Neural cell (in vitro differentiated cells): Measurements from ENCODE around the gene UNC119B. TPM values are rescaled to one million over a fixed set of nuclear protein-coding genes. Genes with fewer than 3 reads are reported as not detected.

Source experiments
- H2AFZ ChIP-seq: fragments of 200-600, 300-800 bp; sonication (generic), shearing (Covaris generic); 2 replicates; pipeline ENCODE4 v1.6.0; 2014; ENCODE audit warnings: low read depth, mild to moderate bottlenecking, antibody characterized with exemption, low read length, moderate library complexity
- H3F3A ChIP-seq: fragments of 200-600 bp; shearing (Covaris generic); 2 replicates; pipeline ENCODE4 v1.6.1; 2016; ENCODE audit warnings: mild to moderate bottlenecking, moderate library complexity, mixed read lengths, antibody characterized with exemption, low read length; ENCODE audit not compliant: insufficient read depth, poor library complexity, severe bottlenecking
- H3K27ac ChIP-seq: fragments of 200-600, 300-800 bp; sonication (generic), shearing (Covaris generic); 2 replicates; pipeline ENCODE4 v1.5.1; 2014; ENCODE audit warnings: mild to moderate bottlenecking, low read length, moderate library complexity
- H3K27me3 ChIP-seq: fragments of 300-800, 200-600 bp; sonication (generic), shearing (Covaris generic); 2 replicates; pipeline ENCODE4 v1.6.0; 2014; ENCODE audit warnings: mild to moderate bottlenecking, low read depth, low read length, moderate library complexity; ENCODE audit not compliant: insufficient read depth
- H3K36me3 ChIP-seq: fragments of 300-800, 200-600 bp; sonication (generic), shearing (Covaris generic); 2 replicates; pipeline ENCODE4 v1.5.1; 2014; ENCODE audit warnings: mild to moderate bottlenecking, antibody characterized with exemption, low read length, moderate library complexity; ENCODE audit not compliant: insufficient read depth
- H3K4me2 ChIP-seq: fragments of 300-800, 200-600 bp; sonication (generic), shearing (Covaris generic); 2 replicates; pipeline ENCODE4 v1.6.0; 2014; ENCODE audit warnings: mild to moderate bottlenecking, low read length
- H3K4me3 ChIP-seq: fragments of 300-800, 200-600 bp; sonication (generic), shearing (Covaris generic); 2 replicates; pipeline ENCODE4 v1.5.1; 2014; ENCODE audit warnings: mild to moderate bottlenecking, low read length, moderate library complexity
- H3K79me2 ChIP-seq: fragments of 200-600 bp; shearing (Covaris generic); replicated peaks from 2 replicates; pipeline ENCODE4 v1.6.0; 2014; ENCODE audit warnings: mild to moderate bottlenecking, low read length, moderate library complexity; ENCODE audit not compliant: insufficient read depth
- H3K9ac ChIP-seq: fragments of 300-800, 200-600 bp; sonication (generic), shearing (Covaris generic); 2 replicates; pipeline ENCODE4 v1.6.1; 2016; ENCODE audit warnings: mild to moderate bottlenecking, low read length, mixed read lengths
- H3K9me2 ChIP-seq: fragments of 200-600 bp; shearing (Covaris generic); 2 replicates; pipeline ENCODE4 v1.6.1; 2016; ENCODE audit warnings: mild to moderate bottlenecking, low read length, mixed read lengths; ENCODE audit not compliant: insufficient read depth
- H3K9me3 ChIP-seq: fragments of 200-600, 300-800 bp; sonication (generic), shearing (Covaris generic); 2 replicates; pipeline ENCODE4 v1.6.1; 2016; ENCODE audit warnings: mild to moderate bottlenecking, mixed run types, low read length, moderate library complexity, mixed read lengths
- H4K20me1 ChIP-seq: fragments of 200-600 bp; shearing (Covaris generic); 2 replicates; pipeline ENCODE4 v1.6.1; 2016; ENCODE audit warnings: mild to moderate bottlenecking, mixed run types; ENCODE audit not compliant: insufficient read depth
- CTCF ChIP-seq: fragments of 450-650 bp; IDR thresholded peaks from 2 replicates; pipeline ENCODE4 v1.5.1; 2014; ENCODE audit warnings: antibody characterized with exemption, mild to moderate bottlenecking, moderate library complexity; ENCODE audit not compliant: poor library complexity, severe bottlenecking
- EP300 ChIP-seq: fragments of 450-650 bp; conservative IDR thresholded peaks from 2 replicates; pipeline ENCODE4 v1.6.1; 2014; ENCODE audit warnings: antibody characterized with exemption, mild to moderate bottlenecking, moderate library complexity; ENCODE audit not compliant: poor library complexity, severe bottlenecking
- EZH2 ChIP-seq: fragments of 200-600, 300-800 bp; shearing (Covaris generic), sonication (generic); IDR thresholded peaks from 2 replicates; pipeline ENCODE4 v1.6.1; 2014; ENCODE audit warnings: antibody characterized with exemption, low read length, borderline replicate concordance, mild to moderate bottlenecking; ENCODE audit not compliant: insufficient read depth, poor library complexity, severe bottlenecking
- MXI1 ChIP-seq: fragments of 450-650 bp; conservative IDR thresholded peaks from 2 replicates; pipeline ENCODE4 v1.6.1; 2014; ENCODE audit warnings: antibody characterized with exemption, mild to moderate bottlenecking; ENCODE audit not compliant: poor library complexity, severe bottlenecking
- POLR2AphosphoS5 ChIP-seq: IDR thresholded peaks from 2 replicates; pipeline ENCODE4 v1.6.1; 2012
- RAD21 ChIP-seq: fragments of 450-650 bp; conservative IDR thresholded peaks from 2 replicates; pipeline ENCODE4 v1.6.1; 2014; ENCODE audit warnings: antibody characterized with exemption, mild to moderate bottlenecking, moderate library complexity
- REST ChIP-seq: IDR thresholded peaks from 2 replicates; pipeline ENCODE4 v1.6.1; 2012; ENCODE audit warnings: borderline replicate concordance
- SMC3 ChIP-seq: fragments of 450-650 bp; conservative IDR thresholded peaks from 2 replicates; pipeline ENCODE4 v1.6.1; 2014; ENCODE audit warnings: antibody characterized with exemption, mild to moderate bottlenecking, moderate library complexity; ENCODE audit not compliant: poor library complexity
- TAF1 ChIP-seq: IDR thresholded peaks from 2 replicates; pipeline ENCODE4 v1.6.1; 2012; ENCODE audit warnings: low read depth
- polyA plus RNA-seq: library from polyadenylated mRNA; depleted of rRNA; stranded (reverse); fragments of >200 nt; gene quantifications from 2 replicates; pipeline ENCODE4 v1.2.3, GENCODE V29; 2014

The UNC119B gene
- polyA plus RNA-seq, 1 donor from 2014 or later, result 17.3 TPM

GRCh38 chr12:120677765-120678473 is 32.3 kb upstream of the UNC119B start:
- TF ChIP-seq POLR2AphosphoS5 (no peak), RAD21 (no peak), CTCF (no peak), EZH2 (no peak), SMC3 (no peak), MXI1 (no peak), EP300 (no peak), REST (no peak), TAF1 (no peak)
- H2AFZ ChIP-seq, result no peak overlapping the region

GRCh38 chr12:120678572-120678971 is 31.7 kb upstream of the UNC119B start:
- H3K9ac ChIP-seq, result no peak overlapping the region
- H2AFZ ChIP-seq, result no peak overlapping the region
- no peaks in the 10 kb centered on the region for H3K27me3 ChIP-seq
- no peak overlapping the region for H3K27ac ChIP-seq
- H3K9me2 ChIP-seq, result no peaks in the 10 kb centered on the region
- H3F3A ChIP-seq, result no peaks in the 10 kb centered on the region
- H3K4me2 ChIP-seq, result no peak overlapping the region
- no peaks in the 10 kb centered on the region for H4K20me1 ChIP-seq
- H3K9me3 ChIP-seq, result no peaks in the 10 kb centered on the region
- H3K4me3 ChIP-seq, result no peak overlapping the region
- TF ChIP-seq EP300, result no peak
- no peaks in the 10 kb centered on the region for H3K36me3 ChIP-seq
- H3K79me2 ChIP-seq, result no peaks in the 10 kb centered on the region

More at GRCh38 chr12:120677765-120678473, 32.3 kb upstream of the UNC119B start:
- no peaks in the 10 kb centered on the region for H3F3A ChIP-seq
- H3K4me2 ChIP-seq, result no peak overlapping the region
- H3K9me2 ChIP-seq, result no peaks in the 10 kb centered on the region
- H3K79me2 ChIP-seq, result no peaks in the 10 kb centered on the region
- H3K9ac ChIP-seq, result no peak overlapping the region
- H3K27ac ChIP-seq, result no peak overlapping the region
- no peak overlapping the region for H3K4me3 ChIP-seq
- no peaks in the 10 kb centered on the region for H3K27me3 ChIP-seq
- no peaks in the 10 kb centered on the region for H4K20me1 ChIP-seq
- H3K9me3 ChIP-seq, result no peaks in the 10 kb centered on the region
- H3K36me3 ChIP-seq, result no peaks in the 10 kb centered on the region
